ENCODE data around the gene DUOX1. TPM values are rescaled to one million over a fixed set of nuclear protein-coding genes. Genes with fewer than 3 reads are reported as not detected.

Gene DUOX1
- total and polyA plus RNA-seq, 12 donors = 0.14 to 0.99 (median 0.61) TPM; not detected in 1

DNA sequence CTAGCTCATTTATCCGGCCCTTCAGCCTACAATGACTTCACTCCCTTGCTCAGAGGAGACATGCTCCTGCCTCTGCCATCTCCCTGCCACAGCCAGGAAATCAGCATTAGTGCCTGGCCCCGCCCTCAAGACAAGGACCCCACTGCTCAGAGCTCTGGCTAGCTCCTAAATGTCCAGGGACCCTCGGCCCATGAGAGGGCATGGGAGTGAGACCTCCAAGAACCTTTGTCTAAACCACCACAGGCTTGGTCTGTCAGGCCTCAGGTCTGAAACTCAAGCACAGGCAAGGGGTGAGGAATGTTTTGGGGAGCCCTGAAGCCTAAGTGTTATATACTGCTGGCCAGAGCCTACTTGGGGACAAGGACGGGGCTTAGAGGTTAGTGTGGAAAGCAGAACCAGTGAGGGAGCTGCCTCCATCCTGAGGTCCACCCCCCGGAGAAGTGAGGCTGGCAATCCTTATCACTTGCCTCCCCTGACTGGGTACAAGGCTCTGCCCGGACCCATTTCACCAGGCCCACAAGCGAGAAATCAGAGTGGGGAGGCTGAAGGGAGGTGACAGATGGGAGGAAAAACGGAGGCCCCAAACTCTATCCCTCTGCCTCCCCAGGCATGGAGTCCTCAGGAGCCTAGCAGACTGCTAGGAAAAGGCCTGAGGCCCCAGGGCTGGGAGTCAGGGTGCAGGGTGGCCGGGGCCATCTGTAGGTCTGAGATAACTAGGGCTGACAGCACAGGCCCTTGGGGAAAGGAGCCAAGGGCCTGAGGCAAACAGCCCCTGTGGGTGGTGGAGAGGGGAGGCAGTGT is 39.2 kb downstream of the DUOX1 start:
- H3K4me3 ChIP-seq = no peak overlapping the region
- 82% methylated on average over 9 of the region's 9 CpGs for WGBS, 2 donors
- ATAC-seq (no peak), DNase-seq (no peak)
- H3K9me3 ChIP-seq = no peaks in the 10 kb centered on the region
- peaks cover 0 to 33% (median 13%) of the 10 kb centered on the region in 9 donors for H3K4me1 ChIP-seq
- H3K27ac ChIP-seq = peak overlapping the region in 5 of 10 donors; percentile 19 to 100 (median 99)
- intact Hi-C loops (cut with DNase I) = loop anchor here in 6 of 10 donors (5.0 to 10.0 kb wide), 6 partner anchors 33 to 468 kb away; partner anchors contain the start of gene SQOR (in 1 of the 6)
- H3K36me3 ChIP-seq = peaks cover 0 to 21% (median 0%) of the 10 kb centered on the region in 9 donors
- TF ChIP-seq, protein P1, sequence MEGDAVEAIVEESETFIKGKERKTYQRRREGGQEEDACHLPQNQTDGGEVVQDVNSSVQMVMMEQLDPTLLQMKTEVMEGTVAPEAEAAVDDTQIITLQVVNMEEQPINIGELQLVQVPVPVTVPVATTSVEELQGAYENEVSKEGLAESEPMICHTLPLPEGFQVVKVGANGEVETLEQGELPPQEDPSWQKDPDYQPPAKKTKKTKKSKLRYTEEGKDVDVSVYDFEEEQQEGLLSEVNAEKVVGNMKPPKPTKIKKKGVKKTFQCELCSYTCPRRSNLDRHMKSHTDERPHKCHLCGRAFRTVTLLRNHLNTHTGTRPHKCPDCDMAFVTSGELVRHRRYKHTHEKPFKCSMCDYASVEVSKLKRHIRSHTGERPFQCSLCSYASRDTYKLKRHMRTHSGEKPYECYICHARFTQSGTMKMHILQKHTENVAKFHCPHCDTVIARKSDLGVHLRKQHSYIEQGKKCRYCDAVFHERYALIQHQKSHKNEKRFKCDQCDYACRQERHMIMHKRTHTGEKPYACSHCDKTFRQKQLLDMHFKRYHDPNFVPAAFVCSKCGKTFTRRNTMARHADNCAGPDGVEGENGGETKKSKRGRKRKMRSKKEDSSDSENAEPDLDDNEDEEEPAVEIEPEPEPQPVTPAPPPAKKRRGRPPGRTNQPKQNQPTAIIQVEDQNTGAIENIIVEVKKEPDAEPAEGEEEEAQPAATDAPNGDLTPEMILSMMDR (IDR thresholded peaks at IDR 0.05) = no peak
- no peaks in the 10 kb centered on the region for H3K27me3 ChIP-seq

DNA sequence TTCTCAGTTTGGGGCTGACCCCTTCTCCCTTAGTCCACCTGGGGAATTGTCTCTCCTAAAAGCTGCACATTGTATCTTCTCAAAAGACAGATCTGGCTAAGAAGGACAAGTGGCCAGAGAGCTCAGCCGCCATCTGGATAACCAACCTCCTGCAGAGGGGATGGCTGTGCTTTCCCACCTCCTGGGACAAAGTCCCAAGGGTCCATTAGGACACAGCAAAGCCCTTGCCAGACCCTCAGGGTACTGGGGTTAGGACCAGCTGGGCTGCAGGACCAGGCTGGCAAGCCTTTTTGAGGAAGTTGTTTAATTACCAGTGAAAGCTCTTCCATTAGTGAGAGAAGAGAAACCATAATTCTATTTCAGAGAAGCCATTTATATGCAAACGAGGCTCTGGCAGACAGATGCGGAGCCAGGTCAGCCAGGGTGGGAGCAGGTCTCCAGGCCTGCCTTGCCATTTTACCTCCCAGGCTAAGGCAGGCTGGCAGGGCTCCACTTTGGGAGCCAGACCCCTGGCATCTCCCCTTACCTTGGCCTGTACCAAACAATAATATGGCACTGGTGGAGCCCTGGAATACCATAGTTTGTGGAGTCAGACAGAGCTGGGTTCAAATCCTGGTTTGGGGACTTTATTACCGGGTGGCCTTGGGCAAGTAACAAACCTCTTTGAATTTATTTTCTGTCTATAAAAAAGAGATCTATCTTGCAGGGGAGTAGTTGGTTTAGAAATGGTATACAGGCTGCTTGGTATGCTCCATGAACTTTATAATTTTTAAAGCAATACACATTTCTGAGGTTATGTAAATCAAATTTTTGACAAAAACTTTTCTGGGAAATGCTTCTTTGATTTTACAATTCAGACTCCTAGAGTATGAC is 40.0 kb downstream of the DUOX1 start:
- DNase-seq = no peak
- Histone ChIP-seq H3K36me3 (peaks cover 0 to 28% (median 0%) of the 10 kb centered on the region in 9 donors), H3K4me1 (peaks cover 0 to 33% (median 13%) of the 10 kb centered on the region in 9 donors), H3K9me3 (no peaks in the 10 kb centered on the region), H3K27me3 (no peaks in the 10 kb centered on the region), H3K4me3 (no peak overlapping the region), H3K27ac (peak overlapping the region in 3 of 10 donors; percentile 19 to 99 (median 51))
- intact Hi-C loops (cut with DNase I) = loop anchor here in 6 of 10 donors (5.0 to 10.0 kb wide), 6 partner anchors 32 to 467 kb away; partner anchors contain the start of gene SQOR (in 1 of the 6)
- 72 to 76% methylated on average over 4 of the region's 4 CpGs for WGBS, 2 donors
- ATAC-seq = no peak
- TF ChIP-seq, protein P1 (IDR thresholded peaks at IDR 0.05) = no peak

DNA sequence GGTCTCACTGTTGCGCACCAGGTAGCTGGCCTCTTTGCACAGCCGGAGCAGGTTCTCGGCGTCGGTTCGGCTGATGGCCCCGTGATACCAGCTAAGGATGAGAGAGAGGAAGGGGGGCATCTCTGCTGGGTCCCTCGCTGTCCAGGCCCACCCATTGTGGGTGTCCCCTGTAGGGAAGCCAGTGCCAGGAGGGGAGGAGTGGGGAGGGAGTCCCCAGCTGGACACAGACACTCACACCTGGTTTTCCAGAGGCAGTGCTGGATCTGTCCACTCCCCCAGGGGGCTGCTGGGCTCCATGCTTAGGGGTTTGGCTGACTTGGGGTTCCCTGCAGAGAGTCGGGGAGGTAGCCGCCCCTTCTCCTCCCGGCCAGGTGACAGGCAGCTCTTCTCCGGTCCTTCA is 42.1 kb downstream of the DUOX1 start:
- peaks cover 0 to 22% (median 0%) of the 10 kb centered on the region in 9 donors for H3K4me1 ChIP-seq
- TF ChIP-seq, protein P1 (IDR thresholded peaks at IDR 0.05) = no peak
- DNase-seq = no peak
- intact Hi-C loops (cut with DNase I) = no loop called here
- no peak overlapping the region for H3K4me3 ChIP-seq
- 95 to 97% methylated on average over 12 of the region's 12 CpGs for WGBS, 2 donors
- no peak overlapping the region for H3K27ac ChIP-seq
- H3K36me3 ChIP-seq = peaks cover 0 to 48% (median 0%) of the 10 kb centered on the region in 9 donors
- ATAC-seq = no peak
- no peaks in the 10 kb centered on the region for H3K9me3 ChIP-seq
- H3K27me3 ChIP-seq = no peaks in the 10 kb centered on the region

DNA sequence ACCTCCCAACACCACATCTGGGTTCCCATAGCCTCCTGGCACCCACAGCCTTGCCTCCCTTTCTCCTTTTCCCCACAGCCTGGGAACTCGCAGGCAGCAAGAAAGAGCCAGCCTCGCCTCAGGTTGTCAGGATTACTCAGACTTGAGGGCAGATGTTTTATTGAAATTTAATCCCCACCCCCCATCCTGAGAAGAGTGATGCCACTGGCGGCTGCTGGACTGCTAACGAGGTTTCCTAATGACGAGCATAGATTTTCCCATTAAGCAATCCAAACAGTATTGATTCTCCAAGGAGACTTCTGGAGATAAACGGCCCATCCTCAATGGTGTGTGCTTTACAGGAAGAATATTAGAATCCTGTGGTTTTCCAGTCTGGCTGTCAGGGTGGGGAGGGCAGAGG is 44.3 kb downstream of the DUOX1 start:
- Histone ChIP-seq H3K27ac (no peak overlapping the region), H3K4me3 (no peak overlapping the region), H3K36me3 (peaks cover 0 to 57% (median 0%) of the 10 kb centered on the region in 9 donors), H3K4me1 (peaks cover 0 to 8% (median 0%) of the 10 kb centered on the region in 9 donors), H3K27me3 (no peaks in the 10 kb centered on the region), H3K9me3 (no peaks in the 10 kb centered on the region)
- intact Hi-C loops (cut with DNase I) = no loop called here
- TF ChIP-seq, protein P1 (IDR thresholded peaks at IDR 0.05) = no peak
- ATAC-seq (no peak), DNase-seq (no peak)
- 92 to 93% methylated on average over 6 of the region's 6 CpGs for WGBS, 2 donors
